ENCODE measurements around the gene KLRK1.
A peak's percentile ranks its signal among the peaks of the same experiment; 100 is the strongest.

The KLRK1 gene

DNA sequence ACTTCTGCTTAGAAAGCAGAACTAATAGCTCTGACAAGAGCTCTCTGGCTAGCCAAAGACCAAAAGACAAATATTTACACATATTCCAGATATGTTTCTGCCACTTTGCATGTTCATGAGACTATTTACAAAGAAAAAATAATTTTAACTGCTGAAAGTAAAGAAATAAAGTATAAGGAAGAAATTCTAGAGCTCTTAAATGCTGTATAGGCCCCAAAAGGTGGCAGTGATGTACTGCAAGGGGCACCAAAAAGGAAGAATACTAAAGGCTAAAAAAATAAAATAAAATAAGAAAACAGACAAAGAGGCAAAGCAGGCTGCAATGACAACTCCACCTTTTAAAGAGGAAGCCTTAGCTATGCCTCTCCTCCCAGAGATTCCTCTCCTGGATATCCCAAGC lies 23.0 kb downstream of the KLRK1 start:
- DNase-seq (ENCODE audit: low read depth): peak; percentile 37
- TF ChIP-seq, protein P1, sequence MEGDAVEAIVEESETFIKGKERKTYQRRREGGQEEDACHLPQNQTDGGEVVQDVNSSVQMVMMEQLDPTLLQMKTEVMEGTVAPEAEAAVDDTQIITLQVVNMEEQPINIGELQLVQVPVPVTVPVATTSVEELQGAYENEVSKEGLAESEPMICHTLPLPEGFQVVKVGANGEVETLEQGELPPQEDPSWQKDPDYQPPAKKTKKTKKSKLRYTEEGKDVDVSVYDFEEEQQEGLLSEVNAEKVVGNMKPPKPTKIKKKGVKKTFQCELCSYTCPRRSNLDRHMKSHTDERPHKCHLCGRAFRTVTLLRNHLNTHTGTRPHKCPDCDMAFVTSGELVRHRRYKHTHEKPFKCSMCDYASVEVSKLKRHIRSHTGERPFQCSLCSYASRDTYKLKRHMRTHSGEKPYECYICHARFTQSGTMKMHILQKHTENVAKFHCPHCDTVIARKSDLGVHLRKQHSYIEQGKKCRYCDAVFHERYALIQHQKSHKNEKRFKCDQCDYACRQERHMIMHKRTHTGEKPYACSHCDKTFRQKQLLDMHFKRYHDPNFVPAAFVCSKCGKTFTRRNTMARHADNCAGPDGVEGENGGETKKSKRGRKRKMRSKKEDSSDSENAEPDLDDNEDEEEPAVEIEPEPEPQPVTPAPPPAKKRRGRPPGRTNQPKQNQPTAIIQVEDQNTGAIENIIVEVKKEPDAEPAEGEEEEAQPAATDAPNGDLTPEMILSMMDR (IDR thresholded peaks at IDR 0.05; ENCODE audit: insufficient read depth, low read depth, low read length, missing control alignments): peak; percentile 35
- no peak overlapping the region for H3K4me3 ChIP-seq (ENCODE audit: low read length)

DNA sequence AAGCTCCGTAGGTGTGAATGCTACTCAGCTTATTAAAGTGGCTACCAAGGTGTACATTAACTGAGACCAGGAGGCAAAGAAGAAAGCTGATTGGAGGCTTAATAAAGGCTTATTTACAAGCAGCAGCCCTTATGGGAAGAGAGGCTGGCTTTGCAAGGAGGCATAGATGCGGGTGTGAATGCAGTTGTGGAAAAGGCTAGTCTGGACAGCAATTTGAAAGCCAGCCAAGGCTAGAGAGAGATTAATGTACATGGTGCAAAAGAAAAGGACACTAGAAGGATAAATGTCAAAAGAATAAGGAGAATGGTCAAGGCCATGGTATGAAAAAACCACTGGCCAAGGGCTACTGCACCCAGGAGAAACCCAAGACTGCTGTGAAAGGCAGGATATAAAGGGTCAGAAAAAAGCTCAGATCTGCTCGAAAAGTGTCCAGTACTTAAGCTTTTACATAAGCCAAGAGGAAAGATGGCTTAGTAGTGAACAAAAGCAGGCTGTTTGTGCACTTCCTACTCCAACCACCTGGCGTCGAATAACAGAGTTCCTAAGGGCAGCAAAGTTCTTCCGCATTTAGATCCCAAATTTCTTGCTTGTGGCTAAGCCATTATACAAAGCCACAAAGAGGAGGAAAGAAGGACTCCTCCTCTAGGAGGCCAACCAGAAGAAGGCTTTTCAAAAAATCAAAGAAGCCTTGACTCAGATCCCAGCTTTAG lies 24.0 kb downstream of the KLRK1 start:
- peak; percentile 52 for DNase-seq (ENCODE audit: low read depth)
- TF ChIP-seq, protein P1 (IDR thresholded peaks at IDR 0.05; ENCODE audit: insufficient read depth, low read depth, low read length, missing control alignments): peak; percentile 58
- peak overlapping the region; percentile 61 for H3K4me3 ChIP-seq (ENCODE audit: low read length)

DNA sequence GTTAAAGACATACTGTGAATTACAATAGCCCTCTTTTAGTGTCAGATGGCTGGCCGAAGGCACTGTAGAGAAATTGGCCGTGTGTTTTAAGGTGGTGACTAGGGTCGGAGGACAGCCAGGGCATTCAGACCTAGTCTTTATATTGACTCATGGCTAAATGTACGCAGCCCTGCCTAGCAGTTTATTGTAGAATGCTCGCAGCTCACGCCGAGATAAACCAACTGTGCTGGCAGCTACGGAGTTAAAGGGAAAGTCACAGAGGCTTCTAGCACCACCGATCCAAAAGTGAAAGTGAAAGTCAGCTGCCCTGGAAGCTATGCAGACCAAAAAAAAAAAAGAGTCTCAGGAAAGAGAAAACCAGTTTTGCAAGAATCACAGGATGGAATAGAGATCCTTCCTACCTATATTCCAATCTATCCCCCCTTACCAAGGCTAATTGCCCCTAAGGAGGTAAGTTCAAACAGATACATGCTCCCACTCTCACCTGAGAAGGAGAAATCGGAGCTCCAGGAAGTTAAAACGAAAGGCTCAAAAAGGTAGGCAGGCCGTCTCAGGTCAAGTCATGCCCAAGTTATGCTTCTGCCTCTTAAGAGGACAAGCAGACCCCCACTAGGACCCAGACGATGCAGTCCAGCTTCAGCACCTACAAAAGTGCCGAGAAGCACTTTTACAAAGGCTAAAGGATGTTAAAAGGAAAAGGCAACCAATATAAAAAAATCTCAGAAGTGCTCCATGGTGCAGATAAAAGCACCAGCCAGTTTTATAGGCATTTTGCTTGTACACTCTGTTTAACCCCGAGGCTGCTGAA lies 24.8 kb downstream of the KLRK1 start:
- H3K4me3 ChIP-seq (ENCODE audit: low read length): peak overlapping the region; percentile 61
- TF ChIP-seq, protein P1 (IDR thresholded peaks at IDR 0.05; ENCODE audit: insufficient read depth, low read depth, low read length, missing control alignments): no peak
- DNase-seq (ENCODE audit: low read depth): peak; percentile 82

DNA sequence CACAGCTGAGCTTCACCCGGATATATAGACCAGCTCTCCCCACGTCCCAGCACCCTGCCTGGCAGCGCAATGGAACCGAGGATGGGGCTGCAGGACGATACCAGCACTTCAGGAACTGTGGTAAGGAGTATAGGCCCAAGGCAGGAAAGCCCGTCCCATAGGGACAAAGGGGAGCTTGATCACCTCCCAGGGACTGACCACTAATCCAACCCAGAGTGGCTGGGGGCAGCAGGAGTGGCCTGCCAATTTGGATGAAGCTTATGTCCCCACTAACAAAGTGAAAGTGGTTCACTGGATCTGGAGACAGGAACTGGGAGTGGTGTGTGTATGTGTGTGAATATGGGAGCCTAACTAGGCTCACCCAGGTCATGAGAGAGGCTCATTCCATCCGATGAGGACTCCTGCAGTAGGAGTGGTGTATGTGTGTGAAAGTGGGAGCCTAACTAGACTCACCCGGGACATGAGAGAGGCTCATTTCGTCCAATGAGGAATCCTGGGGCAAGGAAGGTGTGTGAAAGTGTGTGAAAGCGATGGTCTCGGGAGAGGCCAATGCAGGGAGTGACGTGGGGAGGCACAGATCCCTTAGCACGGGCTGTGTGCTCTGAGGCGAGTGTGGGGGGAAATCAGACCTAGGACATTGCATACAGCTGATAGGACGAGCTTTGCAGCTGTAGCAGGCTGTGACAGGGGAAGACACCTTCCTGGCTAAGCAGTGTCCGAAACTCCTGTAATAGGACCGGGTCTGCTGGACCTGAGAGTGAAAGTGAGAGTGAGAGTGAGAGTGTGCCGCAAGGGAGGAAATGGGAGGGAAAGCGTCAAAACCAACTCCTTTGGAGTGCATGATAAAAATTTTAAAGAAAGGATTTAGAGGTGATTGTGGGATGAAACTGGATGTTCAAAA lies 25.7 kb downstream of the KLRK1 start:
- TF ChIP-seq, protein P1 (IDR thresholded peaks at IDR 0.05; ENCODE audit: insufficient read depth, low read depth, low read length, missing control alignments): no peak
- H3K4me3 ChIP-seq (ENCODE audit: low read length): peak overlapping the region; percentile 61
- DNase-seq (ENCODE audit: low read depth): peak; percentile 57

DNA sequence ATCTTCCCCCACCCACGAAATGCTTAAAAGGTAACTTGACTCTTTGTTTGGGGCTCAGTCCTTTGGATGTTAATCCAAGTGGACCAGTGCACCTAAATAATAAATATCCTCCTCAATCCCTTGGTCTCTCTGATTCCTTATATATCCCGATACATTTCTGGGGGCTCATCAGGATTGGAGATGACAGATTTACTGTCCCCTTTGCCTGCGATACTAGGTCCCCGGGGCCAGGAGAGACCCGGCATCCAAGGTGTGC lies 26.3 kb downstream of the KLRK1 start:
- DNase-seq (ENCODE audit: low read depth): peak; percentile 29
- H3K4me3 ChIP-seq (ENCODE audit: low read length): peak overlapping the region; percentile 61
- TF ChIP-seq, protein P1 (IDR thresholded peaks at IDR 0.05; ENCODE audit: insufficient read depth, low read depth, low read length, missing control alignments): no peak

DNA sequence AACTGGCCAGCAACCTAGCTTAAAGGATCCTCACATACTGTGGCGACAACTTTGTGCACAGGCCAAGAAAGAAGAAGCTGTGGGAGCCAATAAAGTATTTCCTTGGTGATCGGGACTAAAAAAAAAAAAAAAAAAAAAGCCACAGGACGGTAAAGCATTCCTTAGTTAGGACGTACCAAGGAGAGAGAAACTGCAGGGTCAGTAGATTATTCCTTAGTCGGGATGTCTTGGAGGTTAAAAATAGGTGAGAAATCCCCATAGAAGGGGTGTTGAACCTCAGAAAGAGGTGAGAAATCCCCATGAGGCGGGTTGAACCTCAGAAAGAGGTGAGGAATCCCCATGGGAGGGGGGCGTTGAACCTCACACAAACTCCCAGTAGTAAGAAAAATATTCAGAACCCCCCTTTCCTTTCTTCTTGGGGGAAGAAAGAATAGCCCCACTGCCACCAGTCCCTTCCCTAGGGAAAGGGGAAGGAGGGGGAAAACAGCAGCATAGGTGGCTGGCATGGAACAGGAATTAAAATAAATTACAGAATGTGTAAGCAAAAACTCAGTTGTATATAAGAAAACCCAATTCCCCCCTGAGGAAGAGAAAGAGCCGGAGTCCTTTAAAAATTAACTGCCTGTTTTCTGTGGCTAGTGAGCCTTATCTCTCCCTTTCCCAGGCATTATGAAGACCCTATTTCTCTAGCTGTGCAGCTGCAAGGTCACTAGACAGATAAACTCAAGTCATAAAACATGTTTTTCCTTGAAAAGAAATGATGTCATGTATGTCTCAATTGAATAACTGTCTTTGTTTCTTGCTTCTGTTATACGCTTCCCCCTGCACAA lies 26.8 kb downstream of the KLRK1 start:
- TF ChIP-seq, protein P1 (IDR thresholded peaks at IDR 0.05; ENCODE audit: insufficient read depth, low read depth, low read length, missing control alignments): no peak
- peak; percentile 34 for DNase-seq (ENCODE audit: low read depth)
- peak overlapping the region; percentile 61 for H3K4me3 ChIP-seq (ENCODE audit: low read length)

Measured in epithelial cell of esophagus (primary cell).